NCI-H187 treated with DMSO at 0.1 percent for 48 hours (cell line): Measurements from ENCODE around the gene NUP43.
"Not testable (repeated sequence)": the region's sequence is repeated elsewhere in the genome, so short reads cannot be mapped to it uniquely, and the experiment has no call there.

Source experiments
- DNase-seq: peaks from one replicate; lab custom pipeline; 2025; lab: John Stamatoyannopoulos, UW

NUP43 gene, protein sequence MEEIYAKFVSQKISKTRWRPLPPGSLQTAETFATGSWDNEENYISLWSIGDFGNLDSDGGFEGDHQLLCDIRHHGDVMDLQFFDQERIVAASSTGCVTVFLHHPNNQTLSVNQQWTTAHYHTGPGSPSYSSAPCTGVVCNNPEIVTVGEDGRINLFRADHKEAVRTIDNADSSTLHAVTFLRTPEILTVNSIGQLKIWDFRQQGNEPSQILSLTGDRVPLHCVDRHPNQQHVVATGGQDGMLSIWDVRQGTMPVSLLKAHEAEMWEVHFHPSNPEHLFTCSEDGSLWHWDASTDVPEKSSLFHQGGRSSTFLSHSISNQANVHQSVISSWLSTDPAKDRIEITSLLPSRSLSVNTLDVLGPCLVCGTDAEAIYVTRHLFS

DNA sequence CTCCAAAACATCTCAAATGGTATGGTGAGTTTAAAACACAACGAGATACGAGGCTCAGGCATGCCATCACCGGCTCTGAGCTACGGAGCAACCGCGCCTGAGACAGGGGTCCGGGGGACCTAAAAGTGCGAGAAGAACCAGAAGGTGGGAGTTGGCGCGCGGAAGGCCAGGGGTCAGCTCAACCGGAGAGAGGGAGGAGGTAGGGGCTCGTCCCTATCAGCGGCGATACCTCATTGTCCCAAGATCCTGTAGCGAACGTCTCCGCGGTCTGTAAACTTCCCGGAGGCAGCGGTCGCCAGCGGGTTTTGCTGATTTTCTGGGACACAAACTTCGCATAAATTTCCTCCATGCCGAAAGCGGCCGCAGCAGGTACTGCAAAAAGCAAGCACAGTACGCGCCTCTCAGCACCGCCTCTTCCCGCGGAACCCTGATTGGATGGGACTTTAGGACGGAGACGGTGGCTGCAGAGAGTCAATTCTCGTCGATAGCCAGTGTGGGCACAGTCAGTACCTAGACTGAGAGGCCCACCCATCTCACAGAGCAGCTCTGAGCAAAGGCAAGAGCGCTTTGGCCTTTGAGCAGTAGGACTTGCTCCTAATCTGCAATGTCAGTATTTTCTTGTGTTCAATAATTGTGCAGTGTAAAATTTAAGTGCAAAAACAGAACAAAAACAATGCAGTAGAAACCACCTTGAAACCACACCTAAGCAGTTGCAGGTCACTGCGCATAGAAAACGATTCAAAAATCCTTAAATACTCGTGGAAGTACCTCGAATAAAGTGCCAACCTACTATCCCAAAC lies at the start of gene NUP43:
Gene NUP43 (minus strand): TSS at position 383 of the 800 bp plus-strand sequence. CDS start 34 bp downstream, at position 349.
- peak; percentile 78 for DNase-seq

DNA sequence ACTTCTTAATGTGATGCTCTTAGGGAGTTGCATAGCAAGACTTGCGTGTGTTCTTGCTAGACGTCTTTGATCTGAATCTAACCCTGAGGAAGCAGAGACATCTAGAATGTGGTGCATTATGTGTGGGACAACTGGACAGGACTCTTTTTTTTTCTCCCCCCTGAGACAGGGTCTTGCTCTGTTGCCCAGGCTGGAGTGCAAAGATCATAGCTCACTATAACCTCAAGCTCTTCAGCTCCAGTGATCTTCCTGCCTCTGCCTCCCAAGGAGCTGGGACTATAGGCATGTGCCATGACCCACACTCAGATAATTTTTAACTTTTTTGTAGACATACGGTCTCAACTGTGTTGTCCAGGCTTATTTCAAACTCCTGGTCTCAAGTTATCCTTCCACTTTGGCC lies 37.2 kb upstream of the NUP43 start:
- no peak for DNase-seq

DNA sequence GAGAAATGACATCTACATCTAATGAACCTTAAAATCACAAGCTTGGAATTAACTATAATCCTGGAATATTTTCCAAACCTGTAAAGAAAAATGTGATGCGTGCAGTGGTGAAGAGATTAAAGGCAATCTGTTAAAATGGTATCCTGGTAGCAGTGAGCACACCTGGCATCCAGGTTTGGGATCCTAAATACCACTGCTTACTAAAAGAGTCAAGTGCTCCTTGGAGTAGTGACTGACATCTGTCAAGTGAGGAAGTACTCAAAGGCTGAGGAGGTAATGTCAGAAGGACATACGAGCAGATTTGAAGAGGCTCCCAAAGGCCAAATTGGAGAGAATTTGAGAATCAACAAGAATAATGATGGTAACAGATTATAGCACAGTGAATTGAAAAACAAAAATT lies 36.0 kb upstream of the NUP43 start:
- DNase-seq, result no peak

DNA sequence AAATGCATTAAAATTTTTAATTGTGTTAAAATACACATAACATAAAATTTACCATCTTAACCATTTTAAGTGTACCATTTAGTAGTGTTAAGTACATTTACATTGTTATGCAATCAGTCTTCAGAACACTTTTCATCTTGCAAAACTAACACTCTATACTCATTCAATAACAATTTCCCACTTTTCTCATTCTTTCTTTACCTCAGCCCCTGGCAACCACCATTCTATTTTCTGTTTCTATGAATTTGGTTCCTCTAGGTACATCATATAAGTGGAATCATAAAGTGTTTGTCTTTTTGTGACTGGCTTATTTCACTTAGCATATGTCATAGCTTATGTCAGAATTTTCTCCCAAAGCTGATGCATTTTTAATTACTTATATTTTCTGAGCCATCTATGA lies 35.4 kb upstream of the NUP43 start:
- DNase-seq, result no peak

DNA sequence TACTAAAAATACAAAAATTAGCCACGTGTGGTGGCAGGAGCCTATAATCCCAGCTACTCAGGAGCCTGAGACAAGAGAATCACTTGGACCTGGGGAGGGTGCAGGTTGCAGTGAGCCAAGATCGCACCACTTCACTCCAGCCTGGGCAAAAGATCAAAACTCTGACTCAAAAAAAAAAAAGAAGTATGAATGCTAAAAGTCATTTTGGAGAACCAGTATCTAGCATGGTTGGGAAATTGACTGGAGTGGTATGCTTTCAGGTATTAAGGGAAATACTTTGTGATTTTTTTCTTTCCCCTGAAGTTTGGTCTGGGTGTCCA lies 33.3 kb upstream of the NUP43 start:
- DNase-seq, result no peak

DNA sequence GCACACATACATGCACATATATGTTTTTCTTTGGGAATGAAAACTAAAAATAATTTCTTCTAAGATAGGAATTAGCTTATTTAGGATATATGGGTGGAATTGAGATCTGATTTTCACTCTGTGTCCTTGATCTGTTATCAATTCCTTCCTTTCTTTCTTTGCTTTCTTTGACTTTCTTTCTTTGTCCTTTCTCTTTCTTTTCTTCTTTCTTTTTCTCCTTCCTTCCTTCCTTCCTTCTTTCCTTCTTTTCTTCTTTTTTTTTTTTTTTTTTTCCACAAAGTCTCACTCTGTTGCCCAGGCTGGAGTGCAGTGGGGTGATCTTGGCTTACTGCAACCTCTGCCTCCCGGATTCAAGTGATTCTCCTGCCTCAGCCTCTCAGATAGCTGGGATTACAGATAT lies 31.3 kb upstream of the NUP43 start:
- DNase-seq, result no peak

DNA sequence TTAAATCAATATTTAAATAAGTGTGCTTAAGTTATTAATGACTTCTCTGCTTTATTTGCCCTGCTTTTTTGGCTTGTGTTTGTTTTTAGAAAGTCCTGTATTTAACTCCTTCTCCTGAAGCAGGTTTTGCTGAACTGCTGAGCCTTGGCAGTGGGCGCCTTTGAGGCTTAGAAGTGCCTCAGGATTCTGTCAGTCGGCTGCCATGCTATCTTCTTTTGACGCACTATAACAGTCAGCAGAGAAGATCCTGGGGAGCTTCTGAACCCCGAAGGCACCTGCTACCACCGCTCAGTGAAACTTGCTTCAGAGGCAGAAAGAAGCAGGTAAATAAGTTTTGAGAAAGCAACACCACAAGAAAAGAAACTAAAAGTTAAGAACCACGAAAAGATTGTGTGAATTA lies 25.6 kb upstream of the NUP43 start:
- no peak for DNase-seq

DNA sequence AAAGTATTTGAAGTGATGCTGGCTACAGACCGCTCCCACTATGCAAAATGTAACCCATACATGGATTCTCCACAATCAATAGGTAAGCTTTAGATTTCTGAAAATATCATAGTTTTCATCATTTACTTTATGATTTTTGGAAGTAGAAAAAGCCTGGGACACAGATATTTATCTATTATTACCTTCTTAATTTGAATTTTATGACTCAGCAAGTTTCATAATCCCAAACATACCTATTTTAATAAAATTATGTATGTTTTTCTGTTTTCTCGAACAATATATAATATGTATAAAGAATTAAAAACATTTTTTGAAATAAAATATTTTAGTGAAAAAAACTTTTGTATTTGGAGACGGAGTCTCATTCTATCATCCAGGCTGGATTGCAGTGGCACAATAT lies 24.9 kb upstream of the NUP43 start:
- no peak for DNase-seq

DNA sequence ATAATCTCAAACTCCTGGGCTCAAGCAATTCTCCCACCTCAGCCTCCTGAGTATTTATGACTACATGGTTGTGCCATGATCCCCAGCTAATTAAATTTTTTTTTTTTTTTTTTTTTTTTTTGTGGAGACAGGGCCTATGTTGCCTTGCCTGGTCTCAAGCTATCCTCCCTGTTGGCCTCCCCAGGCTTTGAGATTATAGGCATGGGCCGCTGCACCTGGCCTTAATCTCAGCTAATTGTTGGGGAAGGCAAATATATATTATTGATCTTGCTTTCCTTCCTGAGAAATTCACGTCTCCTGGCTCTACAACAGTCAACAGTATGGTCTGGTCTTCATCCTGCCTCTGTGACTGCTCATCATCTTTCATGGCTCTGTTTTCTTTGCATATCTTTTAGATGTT lies 23.3 kb upstream of the NUP43 start:
- DNase-seq, result no peak

DNA sequence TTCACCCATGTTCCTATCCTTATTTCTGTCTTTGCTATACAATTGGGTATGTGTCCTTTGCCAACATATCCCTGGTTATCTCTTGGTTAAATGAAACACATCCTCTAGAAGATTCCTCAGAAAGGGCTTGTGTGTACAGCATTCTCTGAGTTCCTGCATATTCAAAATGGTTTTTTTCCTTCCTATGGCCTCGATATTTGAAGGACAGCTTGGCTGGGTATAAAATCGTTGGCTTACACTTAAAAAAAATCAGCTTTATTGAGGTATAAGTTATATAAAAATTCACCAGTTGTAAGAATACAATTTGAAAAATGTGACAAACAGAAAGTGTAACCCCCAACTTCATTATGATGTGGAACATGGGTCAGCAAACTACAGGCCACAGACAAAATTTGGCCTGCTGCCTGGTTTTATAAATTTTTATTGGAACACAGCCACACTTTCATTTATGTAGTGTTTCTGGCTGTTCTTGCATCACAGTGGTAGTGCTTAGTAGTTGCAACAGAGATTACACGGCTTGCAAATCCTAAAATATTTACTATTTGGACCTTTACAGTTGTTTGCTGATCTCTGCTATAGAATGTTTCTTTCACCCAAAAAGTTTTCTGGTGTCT lies 19.9 kb upstream of the NUP43 start:
- no peak for DNase-seq

DNA sequence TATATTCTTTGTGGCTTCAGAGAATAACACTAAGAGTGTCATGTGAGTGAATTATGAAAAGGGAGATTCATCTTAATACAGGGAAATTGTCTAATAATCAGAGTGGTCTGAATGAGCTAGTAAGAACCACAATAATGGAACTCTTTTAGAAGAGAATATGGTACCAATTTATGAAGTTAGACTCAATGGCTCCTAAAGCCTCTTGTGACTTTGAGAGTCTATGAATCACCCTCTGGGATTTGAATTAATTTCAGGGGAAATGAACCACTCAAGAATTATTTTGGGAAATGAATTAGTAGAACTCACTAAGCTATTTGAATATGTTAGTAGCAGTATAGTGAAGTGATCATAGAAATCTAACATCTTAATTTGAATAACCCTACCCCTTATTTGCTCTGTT lies 17.5 kb upstream of the NUP43 start:
- DNase-seq, result no peak

DNA sequence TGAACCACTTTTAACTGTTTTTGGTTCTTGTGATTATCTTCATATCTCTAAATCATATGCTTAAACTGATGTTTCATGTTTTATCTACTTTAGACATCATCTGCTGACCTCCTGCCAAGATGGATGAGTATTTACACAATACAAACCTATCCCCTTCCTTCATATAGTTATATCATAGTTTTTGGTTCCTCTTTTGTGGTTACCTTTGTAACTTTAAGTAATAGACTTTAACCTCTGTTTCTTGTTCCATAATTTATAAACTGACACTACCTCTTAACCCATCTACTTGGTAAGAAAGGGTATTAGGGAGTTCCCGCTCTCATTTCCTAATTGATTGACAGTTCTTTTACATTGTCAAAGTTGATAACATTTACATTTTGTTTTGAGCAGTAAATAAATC lies 15.1 kb upstream of the NUP43 start:
- DNase-seq, result no peak

DNA sequence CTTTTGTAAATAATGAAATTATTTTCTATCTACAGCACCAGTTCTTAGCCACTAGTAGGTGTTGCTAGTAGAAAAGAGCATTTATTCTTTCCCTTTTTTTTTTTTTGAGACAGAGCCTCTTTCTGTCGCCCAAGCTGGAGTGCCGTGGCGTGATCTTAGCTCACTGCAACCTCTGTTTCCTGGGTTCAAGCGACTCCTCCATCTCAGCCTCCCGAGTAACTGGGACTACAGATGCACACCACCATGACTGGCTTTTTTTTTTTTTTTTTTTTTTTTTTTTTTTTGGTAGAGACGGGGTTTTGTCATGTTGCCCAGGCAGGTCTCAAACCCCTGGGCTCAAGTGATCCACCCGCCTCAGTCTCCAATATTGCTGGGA lies 9.9 kb upstream of the NUP43 start:
- DNase-seq, result no peak

DNA sequence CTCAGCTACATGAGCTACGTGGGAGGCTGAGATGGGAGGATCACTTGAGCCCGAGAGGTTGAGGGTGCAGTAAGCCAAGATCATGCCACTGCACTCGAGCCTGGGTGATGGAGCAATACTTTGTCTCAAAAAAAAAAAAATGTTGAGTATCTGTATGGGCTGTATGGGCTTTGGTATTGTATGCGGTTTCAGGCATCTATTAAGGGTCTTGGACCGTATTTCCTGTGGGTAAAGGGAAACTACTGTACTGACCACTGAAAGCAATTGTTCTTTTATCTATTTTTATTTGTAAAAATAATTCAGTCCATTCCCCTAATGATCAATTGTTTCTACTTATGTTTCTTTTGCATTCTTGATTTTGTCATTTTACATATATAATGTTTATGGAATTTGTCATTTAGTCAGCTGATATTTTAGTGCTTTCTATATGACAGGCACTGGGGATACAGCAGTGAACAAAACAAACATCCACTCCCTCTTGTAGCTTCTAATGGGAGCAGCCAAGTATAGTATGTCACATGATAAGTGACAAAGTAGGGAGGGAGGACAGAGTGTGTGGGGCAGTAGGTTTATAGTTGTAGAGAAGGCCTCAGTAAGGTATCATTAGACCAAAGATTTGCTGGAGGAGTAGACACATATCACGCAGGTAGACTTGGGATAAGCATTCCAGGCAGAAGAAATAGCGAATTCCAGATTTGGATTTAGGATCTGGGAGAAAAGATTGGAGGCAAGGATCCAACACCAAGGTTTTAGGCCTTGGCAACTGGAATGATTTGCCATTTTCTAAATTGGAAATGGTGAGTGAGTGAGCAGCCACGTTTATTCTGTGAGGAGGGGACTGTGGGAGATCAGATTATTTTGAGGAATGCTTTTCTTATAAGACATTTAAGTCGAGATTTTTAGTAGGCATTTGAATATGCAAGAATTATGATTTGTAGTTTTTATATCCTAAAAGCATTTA lies 9.3 kb upstream of the NUP43 start:
- DNase-seq, result no peak

DNA sequence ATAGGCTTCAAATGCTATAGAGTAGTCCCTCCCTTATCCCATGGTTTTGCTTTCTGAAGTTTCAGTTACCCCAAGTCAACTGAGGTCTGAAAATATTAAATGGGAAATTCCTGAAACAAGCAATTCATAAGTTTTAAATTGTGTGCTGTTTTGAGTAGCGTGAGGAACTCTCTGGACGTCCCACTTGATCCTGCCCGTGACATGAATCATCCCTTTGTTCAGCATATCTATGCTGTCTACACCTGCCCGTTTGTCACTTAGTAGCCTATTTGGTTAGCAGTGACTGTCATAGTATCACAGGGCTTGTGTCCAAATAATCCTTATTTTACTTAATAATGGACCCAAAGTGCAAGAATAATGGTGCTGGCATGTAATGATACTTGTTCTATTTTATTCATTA lies 8.2 kb upstream of the NUP43 start:
- DNase-seq, result no peak

DNA sequence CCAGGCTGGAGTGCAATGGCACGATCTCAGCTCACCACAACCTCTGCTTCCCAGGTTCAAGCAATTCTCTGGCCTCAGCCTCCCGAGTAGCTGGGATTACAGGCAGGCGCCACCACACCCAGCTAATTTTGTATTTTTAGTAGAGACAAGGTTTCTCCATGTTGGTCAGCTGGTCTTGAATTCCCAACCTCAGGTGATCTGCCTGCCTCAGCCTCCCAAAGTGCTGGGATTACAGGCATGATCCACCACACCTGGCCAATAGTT lies 7.0 kb upstream of the NUP43 start:
- not testable (repeated sequence) for DNase-seq

DNA sequence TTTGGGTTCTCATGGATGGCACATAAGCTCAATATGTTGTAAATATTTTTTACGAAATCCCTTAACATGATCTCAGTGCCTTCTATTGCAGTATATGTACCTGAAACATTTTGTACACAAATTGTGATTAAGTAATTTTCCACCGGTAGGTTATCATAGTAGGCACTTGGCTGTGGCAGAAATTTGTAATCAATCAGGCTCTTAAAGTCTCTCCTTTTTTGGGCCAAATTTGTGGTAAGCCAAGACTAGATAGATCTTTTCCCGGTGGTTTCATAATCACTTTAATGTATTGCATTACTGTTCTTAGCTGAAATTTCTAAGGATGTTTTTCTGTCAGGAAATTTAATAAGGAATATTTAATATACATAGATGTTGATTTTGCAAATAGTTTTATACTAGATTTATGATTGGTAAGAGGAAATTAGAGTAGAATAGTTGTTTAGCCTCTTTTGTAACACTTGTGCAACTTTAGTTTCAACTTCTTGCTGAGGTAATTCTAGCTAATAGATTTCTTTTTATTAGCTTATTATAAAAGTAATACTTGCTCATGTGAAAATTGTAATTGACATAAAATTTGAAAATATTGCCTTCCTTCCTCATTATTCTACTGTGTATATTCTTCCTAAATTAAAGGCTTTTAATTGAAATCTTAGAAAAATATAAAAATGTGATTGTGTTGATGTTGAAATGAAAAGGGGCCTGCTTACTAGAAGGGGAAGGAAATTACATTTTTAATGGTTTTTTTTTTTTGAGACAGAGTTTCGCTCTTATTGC lies 6.5 kb upstream of the NUP43 start:
- DNase-seq, result no peak

DNA sequence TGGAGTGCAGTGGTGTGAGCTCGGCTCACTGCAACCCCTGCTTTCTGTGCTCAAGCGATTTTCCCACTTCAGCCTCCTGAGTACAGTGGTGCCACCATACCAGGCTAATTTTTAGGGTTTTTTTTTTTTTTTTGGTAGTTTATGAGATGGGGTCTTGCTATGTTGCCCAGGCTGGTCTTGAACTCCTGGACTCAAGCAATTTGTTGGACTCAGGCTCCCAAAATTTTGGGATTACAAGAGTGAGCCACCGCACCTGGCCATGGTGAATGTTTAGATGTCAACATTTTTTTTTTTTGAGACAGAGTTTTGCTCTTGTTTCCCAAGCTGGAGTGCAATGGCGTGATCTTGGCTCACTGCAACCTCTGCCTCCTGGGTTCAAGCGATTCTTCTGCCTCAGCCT lies 5.6 kb upstream of the NUP43 start:
- DNase-seq, result not testable (repeated sequence)

DNA sequence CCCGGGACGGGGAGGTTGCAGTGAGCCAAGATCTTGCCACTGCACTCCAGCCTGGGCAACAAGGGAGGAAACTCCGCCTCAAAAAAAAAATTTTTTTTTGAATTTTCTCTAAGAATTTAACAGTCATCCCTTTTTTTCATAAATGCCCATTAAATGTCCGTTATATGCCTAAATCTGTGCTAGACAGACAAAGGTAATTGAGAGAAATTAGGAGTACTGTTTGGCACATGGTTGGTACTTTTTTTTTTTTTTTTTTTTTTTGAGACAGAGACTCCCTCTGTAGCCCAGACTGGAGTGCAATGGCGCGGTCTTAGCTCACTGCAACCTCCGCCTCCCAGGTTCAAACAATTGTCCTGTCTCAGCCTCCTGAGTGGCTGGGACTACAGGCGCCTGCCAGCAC lies 4.9 kb upstream of the NUP43 start:
- no peak for DNase-seq

DNA sequence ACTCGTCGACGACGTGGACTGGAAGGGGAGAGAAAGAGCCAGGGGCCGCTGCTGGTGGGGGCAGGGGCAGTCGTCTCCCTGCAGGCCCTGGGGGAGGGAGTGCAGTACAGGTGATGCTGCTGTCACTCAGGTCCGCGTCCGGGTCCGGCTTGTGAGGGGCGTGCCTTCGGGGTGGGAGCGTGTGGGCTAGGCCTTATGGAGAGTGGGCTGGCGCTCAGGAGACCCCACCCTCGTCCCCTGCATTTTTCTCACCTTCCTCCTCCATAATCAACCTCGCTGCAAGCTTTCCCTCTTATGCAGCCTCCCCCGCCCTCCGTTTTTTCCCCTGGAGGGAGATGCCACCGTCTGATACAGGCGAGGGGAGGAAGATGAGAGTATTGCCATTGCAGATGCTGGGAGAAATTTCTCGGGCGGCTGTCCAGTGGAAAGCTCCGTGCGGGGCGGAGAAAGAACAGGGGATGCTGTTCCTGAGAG lies 3.8 kb upstream of the NUP43 start:
- no peak for DNase-seq

DNA sequence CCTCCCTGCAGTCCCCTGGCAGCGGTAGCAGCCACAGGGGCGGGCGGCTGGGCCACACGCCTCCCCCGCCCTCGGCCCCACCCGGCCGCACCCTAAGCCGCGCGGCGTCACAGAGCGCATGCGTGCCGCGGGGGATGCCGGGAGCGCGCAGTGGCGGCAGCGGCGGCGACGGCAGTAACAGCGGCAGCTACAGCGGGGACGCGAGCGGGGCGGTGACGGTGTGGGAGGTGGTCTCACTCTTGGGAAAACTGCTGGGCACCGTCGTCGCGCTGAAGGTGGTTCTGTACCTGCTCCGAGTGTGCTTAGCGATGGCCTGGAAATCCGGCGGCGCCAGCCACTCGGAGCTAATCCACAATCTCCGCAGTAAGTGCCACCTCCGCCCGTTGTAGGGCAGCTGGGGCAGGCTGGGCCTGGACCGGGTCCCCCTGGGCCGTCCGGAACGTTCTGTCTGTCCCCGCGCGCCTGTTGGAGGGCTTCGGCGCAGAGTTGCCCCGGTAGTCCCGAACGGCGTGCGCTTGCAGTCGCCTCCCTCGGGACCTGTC lies 3.3 kb upstream of the NUP43 start, which contains the start of gene PCMT1:
Gene PCMT1 (plus strand): TSS at position 148 of the 542 bp plus-strand sequence. CDS start 161 bp downstream, at position 309.
- no peak for DNase-seq
